ENCODE results near the gene BTN1A1.
A peak's percentile ranks its signal among the peaks of the same experiment; 100 is the strongest.
"Not testable (repeated sequence)": the region's sequence is repeated elsewhere in the genome, so short reads cannot be mapped to it uniquely, and the experiment has no call there.

The BTN1A1 gene

GRCh38 chr6:26519359-26519758 is 19.3 kb downstream of the BTN1A1 start:
- no peak for DNase-seq (ENCODE audit: low spot score)
- in situ Hi-C loops (cut with MboI; ENCODE audit: low sequenced_read_pairs, unreplicated experiment), result no loop called here
- TF ChIP-seq CTCF (IDR thresholded peaks at IDR 0.05; ENCODE audit: borderline replicate concordance, control extremely low read depth, extremely low read depth, insufficient read depth, missing control alignments), result no peak

- TF ChIP-seq CTCF (IDR thresholded peaks at IDR 0.05; ENCODE audit: borderline replicate concordance, control extremely low read depth, extremely low read depth, insufficient read depth, missing control alignments), result no peak
- DNase-seq (ENCODE audit: low spot score), result peak; percentile 43
- in situ Hi-C loops (cut with MboI; ENCODE audit: low sequenced_read_pairs, unreplicated experiment), result no loop called here
These were observed 20.2 kb downstream of the BTN1A1 start for GRCh38 chr6:26520237-26520849.

GRCh38 chr6:26520850-26521599 is 20.9 kb downstream of the BTN1A1 start:
- TF ChIP-seq CTCF (IDR thresholded peaks at IDR 0.05; ENCODE audit: borderline replicate concordance, control extremely low read depth, extremely low read depth, insufficient read depth, missing control alignments), result no peak
- peak; percentile 94 for DNase-seq (ENCODE audit: low spot score)

GRCh38 chr6:26521600-26522391 is 21.7 kb downstream of the BTN1A1 start:
- peak; percentile 81 for DNase-seq (ENCODE audit: low spot score)
- peak; percentile 66 for TF ChIP-seq CTCF (IDR thresholded peaks at IDR 0.05; ENCODE audit: borderline replicate concordance, control extremely low read depth, extremely low read depth, insufficient read depth, missing control alignments)
- in situ Hi-C loops (cut with MboI; ENCODE audit: low sequenced_read_pairs, unreplicated experiment), result no loop called here

More at GRCh38 chr6:26520850-26521599, 20.9 kb downstream of the BTN1A1 start:
- in situ Hi-C loops (cut with MboI; ENCODE audit: low sequenced_read_pairs, unreplicated experiment), result no loop called here

GRCh38 chr6:26522486-26523228 is 22.6 kb downstream of the BTN1A1 start:
- in situ Hi-C loops (cut with MboI; ENCODE audit: low sequenced_read_pairs, unreplicated experiment), result not testable (repeated sequence)

GRCh38 chr6:26524314-26524713 is 24.2 kb downstream of the BTN1A1 start:
- in situ Hi-C loops (cut with MboI; ENCODE audit: low sequenced_read_pairs, unreplicated experiment); DNase-seq (ENCODE audit: low spot score): not testable (repeated sequence)

More at GRCh38 chr6:26522486-26523228, 22.6 kb downstream of the BTN1A1 start:
- DNase-seq (ENCODE audit: low spot score), result not testable (repeated sequence)

- no peak for DNase-seq (ENCODE audit: low spot score)
- TF ChIP-seq CTCF (IDR thresholded peaks at IDR 0.05; ENCODE audit: borderline replicate concordance, control extremely low read depth, extremely low read depth, insufficient read depth, missing control alignments), result no peak
- in situ Hi-C loops (cut with MboI; ENCODE audit: low sequenced_read_pairs, unreplicated experiment), result no loop called here
These were observed 24.7 kb downstream of the BTN1A1 start for GRCh38 chr6:26524722-26525370.

Data from GM13976 (cell line).